HG02642 (cell line): ENCODE data around the gene JPH2.

ENCODE experiments used
- ATAC-seq: cut with Tn5 transposase; IDR thresholded peaks from one replicate; pipeline ENCODE4 v1.9.1; 2021; ENCODE audit warnings: mild to moderate bottlenecking; ENCODE audit not compliant: unreplicated experiment, poor library complexity

The JPH2 gene

GRCh38 chr20:44160133-44160532 lies 26.9 kb downstream of the JPH2 start:
- ATAC-seq = no peak

GRCh38 chr20:44159711-44160110 lies 27.3 kb downstream of the JPH2 start:
- no peak for ATAC-seq

- no peak for ATAC-seq
These were observed 27.9 kb downstream of the JPH2 start for GRCh38 chr20:44159125-44159524.

GRCh38 chr20:44157061-44157460 lies 29.9 kb downstream of the JPH2 start:
- no peak for ATAC-seq

- ATAC-seq = no peak
These were observed 32.4 kb downstream of the JPH2 start for GRCh38 chr20:44154521-44155001.

- no peak for ATAC-seq
These were observed 33.3 kb downstream of the JPH2 start for GRCh38 chr20:44153636-44154043.

- no peak for ATAC-seq
These were observed 35.2 kb downstream of the JPH2 start for GRCh38 chr20:44151621-44152416.

- no peak for ATAC-seq
These were observed 40.7 kb downstream of the JPH2 start for GRCh38 chr20:44146272-44146671.

- no peak for ATAC-seq
These were observed 41.7 kb downstream of the JPH2 start for GRCh38 chr20:44145131-44145775.

GRCh38 chr20:44143936-44144335 lies 43.1 kb downstream of the JPH2 start:
- ATAC-seq = no peak

GRCh38 chr20:44142413-44142812 lies 44.6 kb downstream of the JPH2 start:
- no peak for ATAC-seq

GRCh38 chr20:44141873-44142272 lies 45.1 kb downstream of the JPH2 start:
- ATAC-seq = no peak

GRCh38 chr20:44138867-44139266 lies 48.1 kb downstream of the JPH2 start:
- ATAC-seq = no peak

GRCh38 chr20:44137266-44137801 lies 49.7 kb downstream of the JPH2 start:
- ATAC-seq = no peak

- no peak for ATAC-seq
These were observed 50.3 kb downstream of the JPH2 start for GRCh38 chr20:44136579-44137265.

GRCh38 chr20:44135417-44136204 lies 51.4 kb downstream of the JPH2 start:
- no peak for ATAC-seq

- ATAC-seq = no peak
These were observed 52.0 kb downstream of the JPH2 start for GRCh38 chr20:44135012-44135412.

GRCh38 chr20:44133424-44133823 lies 53.6 kb downstream of the JPH2 start:
- ATAC-seq = no peak

GRCh38 chr20:44131704-44132103 lies 55.3 kb downstream of the JPH2 start:
- ATAC-seq = no peak
